A673 (cell line): ENCODE data around the gene ACTR3. TPM values are rescaled to one million over a fixed set of nuclear protein-coding genes. Genes with fewer than 3 reads are reported as not detected.

Experiments
- total RNA-seq: library from RNA; stranded (reverse); gene quantifications from 2 replicates; pipeline ENCODE4 v1.2.3, GENCODE V29; 2021

The ACTR3 gene
- total RNA-seq, 1 experiment from 2014 or later, result 340 TPM

Other genes with a start within 250 kb of the ACTR3 start
- 26.2 and 28.0 TPM in 2 replicates for gene SLC35F5, start 133.4 kb upstream of the ACTR3 start, total RNA-seq